K562 (cell line): ENCODE data around the gene PLAC1. TPM values are rescaled to one million over a fixed set of nuclear protein-coding genes. Genes with fewer than 3 reads are reported as not detected.

Source experiments
- ATAC-seq: fragments of 200-7000 bp; cut with Tn5 transposase; 3 replicates; pipeline ENCODE4 v1.9.1; 2020; ENCODE audit warnings: moderate library complexity
- BruUV-seq: library from RNA; stranded (reverse); fragments of 400-500 nt; replicated peaks from 2 replicates; lab custom pipeline; 2021; lab: Mats Ljungman, UMichigan
- CTCF ChIA-PET: fragments of 300-600 bp; formaldehyde crosslinking; extraction: SDS; loops from one replicate; lab custom pipeline; 2021; ENCODE audit warnings: low intra/inter-chr PET ratio; lab: Yijun Ruan, JAX
- POLR2A ChIA-PET: fragments of 300-600, 350-650 bp; sonication (Branson Sonifier 250); formaldehyde crosslinking; extraction: SDS; loops from one replicate; lab custom pipeline; 2021; ENCODE audit warnings: antibody characterized with exemption, inconsistent platforms; lab: Yijun Ruan, JAX
- DNase-seq, 4 experiments: peaks; one replicate each; pipeline versions ENCODE4 v3.0.0 to v3.0.0-alpha.2; 2011 to 2018; ENCODE audit warnings: low spot score in 3 of 4, mixed read lengths in 3 of 4; ENCODE audit errors: extremely low read depth in 1 of 4
- FAIRE-seq: peaks from 2 replicates; lab custom pipeline; 2011; peaks lifted over from hg19 to GRCh38; lab: Jason Lieb, UNC
- H2AFZ ChIP-seq: 2 replicates; pipeline ENCODE4 v1.6.0; 2011; ENCODE audit warnings: low read depth, low read length, control low read depth, inconsistent platforms
- H3K27ac ChIP-seq: fragments of 200-600 bp; 3 replicates; pipeline ENCODE4 v1.8.0; 2011; ENCODE audit warnings: low read depth, mild to moderate bottlenecking, control low read depth, inconsistent platforms, low read length, moderate library complexity, mixed read lengths; ENCODE audit errors: extremely low read depth
- H3K27me3 ChIP-seq, 2 experiments: fragments of 300-600 bp in 1 of 2; 2 replicates in 1 of 2; 3 replicates in 1 of 2; pipeline versions ENCODE4 v1.6.0 to v1.8.0; 2011; ENCODE audit warnings: inconsistent platforms in 2 of 2, low read length in 2 of 2, mild to moderate bottlenecking in 1 of 2, mixed read lengths in 1 of 2, moderate library complexity in 1 of 2; ENCODE audit not compliant: control insufficient read depth in 2 of 2, insufficient read depth in 2 of 2
- H3K36me3 ChIP-seq: fragments of 300-600 bp; 3 replicates; pipeline ENCODE4 v1.8.0; 2011; ENCODE audit warnings: mild to moderate bottlenecking, low read length, inconsistent platforms; ENCODE audit not compliant: control insufficient read depth, insufficient read depth
- H3K4me1 ChIP-seq, 2 experiments: fragments of 200-600 bp in 1 of 2; replicated peaks in 1 of 2; 2 replicates in 1 of 2; 3 replicates in 1 of 2; pipeline versions ENCODE4 v1.5.1 to v1.8.0; 2011; ENCODE audit warnings: inconsistent platforms in 2 of 2, low read length in 2 of 2, mild to moderate bottlenecking in 1 of 2, mixed read lengths in 1 of 2, moderate library complexity in 1 of 2; ENCODE audit not compliant: control insufficient read depth in 2 of 2, insufficient read depth in 2 of 2
- H3K4me2 ChIP-seq: 2 replicates; pipeline ENCODE4 v1.6.1; 2011; ENCODE audit warnings: low read length, control low read depth, inconsistent platforms, mixed read lengths; ENCODE audit not compliant: insufficient read depth
- H3K4me3 ChIP-seq: fragments of 200-600 bp; sonication (generic), shearing (Covaris generic); 2 replicates; pipeline ENCODE4 v1.5.1; 2016; ENCODE audit warnings: control low read depth, inconsistent platforms
- H3K79me2 ChIP-seq: fragments of 200-600 bp; 3 replicates; pipeline ENCODE4 v1.8.0; 2011; ENCODE audit warnings: low read length, inconsistent platforms; ENCODE audit not compliant: control insufficient read depth, insufficient read depth
- H3K9ac ChIP-seq, 2 experiments: 2 replicates each; pipeline versions ENCODE4 v1.6.0 to v1.6.1; 2011; ENCODE audit warnings: low read depth in 2 of 2, low read length in 2 of 2, control low read depth in 1 of 2, inconsistent platforms in 1 of 2, mild to moderate bottlenecking in 1 of 2, mixed read lengths in 1 of 2; ENCODE audit not compliant: insufficient read depth in 1 of 2
- H3K9me1 ChIP-seq: one replicate; pipeline ENCODE4 v1.6.0; 2011; ENCODE audit warnings: inconsistent platforms, mild to moderate bottlenecking, low read length, moderate library complexity; ENCODE audit not compliant: control insufficient read depth, insufficient read depth
- H3K9me3 ChIP-seq: replicated peaks from 2 replicates; pipeline ENCODE4 v1.5.1; 2011; ENCODE audit warnings: low read depth, low read length, inconsistent platforms; ENCODE audit not compliant: control insufficient read depth, insufficient read depth
- H4K20me1 ChIP-seq: replicated peaks from 2 replicates; pipeline ENCODE4 v1.6.1; 2011; ENCODE audit warnings: low read length, inconsistent platforms, mixed read lengths; ENCODE audit not compliant: control insufficient read depth, insufficient read depth
- NCOR1 ChIP-seq: fragments of 450-650 bp; IDR thresholded peaks from 2 replicates; pipeline ENCODE4 v1.6.1; 2016; ENCODE audit warnings: mild to moderate bottlenecking, moderate library complexity
- NR2F6 ChIP-seq: fragments of 450-650 bp; formaldehyde crosslinking; IDR thresholded peaks from 2 replicates; pipeline ENCODE4 v1.4.0; 2020; ENCODE audit warnings: mild to moderate bottlenecking
- POLR2B ChIP-seq: fragments of 450-650 bp; IDR thresholded peaks from 2 replicates; pipeline ENCODE4 v1.6.1; 2018; ENCODE audit warnings: low read depth; ENCODE audit not compliant: partially characterized antibody
- SMARCA4 ChIP-seq: fragments of 450-650 bp; IDR thresholded peaks from 2 replicates; pipeline ENCODE4 v1.6.1; 2016
- TAL1 ChIP-seq: fragments of 450-650 bp; IDR thresholded peaks from 2 replicates; pipeline ENCODE4 v1.6.1; 2016; ENCODE audit warnings: mild to moderate bottlenecking
- ZNF551 ChIP-seq: fragments of 250-450 bp; sonication (Bioruptor Pico); IDR thresholded peaks from 2 replicates; pipeline ENCODE4 v1.5.0; 2021; ENCODE audit warnings: mild to moderate bottlenecking, moderate library complexity
- WGBS: fragments of 100-300 bp; shearing (Covaris generic); methylation state at CpG from one replicate; pipeline ENCODE4 v1.1.6; 2016; ENCODE audit warnings: low coverage, mixed read lengths; ENCODE audit not compliant: insufficient coverage; ENCODE audit errors: missing lambda C conversion rate; 5-methylcytosine and 5-hydroxymethylcytosine counted together
- in situ Hi-C: fragments of 300-500 bp; cut with MboI; formaldehyde crosslinking; loops from 4 replicates; pipeline ENCODE4 v1.15.0; 2018; ENCODE audit warnings: inconsistent platforms, mixed read lengths
- intact Hi-C: fragments of 100-400 bp; cut with micrococcal nuclease; formaldehyde crosslinking; loops from 2 replicates; pipeline ENCODE4 v1.14.2; 2022
- polyA plus RNA-seq, 8 experiments: library from polyadenylated mRNA; depleted of rRNA in 4 of 8; stranded (reverse) in 5 of 8; unstranded in 3 of 8; fragments of >200 nt; fragmentation: Nextera tagmentation in 2 of 8; fragmentation: Illumina TruSeq in 1 of 8; extraction: Ambion mirVana in 2 of 8; extraction: Trizol in 1 of 8; gene quantifications; 2 replicates each; pipeline versions ENCODE4 v1.2.1 to v1.2.3, GENCODE V29; 2011 to 2014; ENCODE audit warnings: inconsistent platforms in 1 of 8, missing spikeins in 1 of 8
- total RNA-seq, 7 experiments: library from RNA; depleted of rRNA in 6 of 7; stranded (reverse); fragments of >200 nt in 6 of 7; fragmentation: Illumina TruSeq in 2 of 7; extraction: Trizol in 2 of 7; gene quantifications; 2 replicates each; pipeline versions ENCODE4 v1.2.1 to v1.2.3, GENCODE V29; 2011 to 2021; ENCODE audit warnings: low replicate concordance in 1 of 7
- TF ChIP-seq, protein P1 (sequence below): fragments of 250-450 bp; sonication (Bioruptor Pico); IDR thresholded peaks from 2 replicates; pipeline ENCODE4 v1.5.0; 2020; ENCODE audit warnings: mild to moderate bottlenecking, borderline replicate concordance

PLAC1 gene
- total and polyA plus RNA-seq, 9 of the 15 experiments (the other 6 are each of a cell fraction or from before 2014, with no cell fraction given) = 0.82 to 9.1 (median 1.7) TPM

GRCh38 chrX:134624046-134624430 is 34.2 kb downstream of the PLAC1 start:
- in situ Hi-C loops = no loop called here

More at GRCh38 chrX:134624046-134624430, 34.2 kb downstream of the PLAC1 start:
- intact Hi-C loops = loop anchor here (5.0 kb wide), 1 partner anchor 102 kb away; no protein-coding TSS in a partner anchor
- TF ChIP-seq, protein P1, sequence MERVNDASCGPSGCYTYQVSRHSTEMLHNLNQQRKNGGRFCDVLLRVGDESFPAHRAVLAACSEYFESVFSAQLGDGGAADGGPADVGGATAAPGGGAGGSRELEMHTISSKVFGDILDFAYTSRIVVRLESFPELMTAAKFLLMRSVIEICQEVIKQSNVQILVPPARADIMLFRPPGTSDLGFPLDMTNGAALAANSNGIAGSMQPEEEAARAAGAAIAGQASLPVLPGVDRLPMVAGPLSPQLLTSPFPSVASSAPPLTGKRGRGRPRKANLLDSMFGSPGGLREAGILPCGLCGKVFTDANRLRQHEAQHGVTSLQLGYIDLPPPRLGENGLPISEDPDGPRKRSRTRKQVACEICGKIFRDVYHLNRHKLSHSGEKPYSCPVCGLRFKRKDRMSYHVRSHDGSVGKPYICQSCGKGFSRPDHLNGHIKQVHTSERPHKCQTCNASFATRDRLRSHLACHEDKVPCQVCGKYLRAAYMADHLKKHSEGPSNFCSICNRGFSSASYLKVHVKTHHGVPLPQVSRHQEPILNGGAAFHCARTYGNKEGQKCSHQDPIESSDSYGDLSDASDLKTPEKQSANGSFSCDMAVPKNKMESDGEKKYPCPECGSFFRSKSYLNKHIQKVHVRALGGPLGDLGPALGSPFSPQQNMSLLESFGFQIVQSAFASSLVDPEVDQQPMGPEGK = no peak
- TF ChIP-seq NR2F6 (CRISPR knock-in tag) (no peak), ZNF551 (CRISPR knock-in tag) (no peak), POLR2B (no peak), TAL1 (no peak), SMARCA4 (no peak), NCOR1 (no peak)
- no peak for DNase-seq
- no TSS peak for BruUV-seq
- H3K4me3 ChIP-seq = no peak overlapping the region
- no peaks in the 10 kb centered on the region; a peak in 1 of 5 replicates for H3K27me3 ChIP-seq
- no peaks in the 10 kb centered on the region for H3K9me1 ChIP-seq
- no peaks in the 10 kb centered on the region for H3K9me3 ChIP-seq
- H3K4me1 ChIP-seq = peaks cover 0 to 23% of the 10 kb centered on the region in 2 experiments; a peak in 4 of 5 replicates
- H2AFZ ChIP-seq = no peak overlapping the region
- ChIA-PET POLR2A (no interaction called here), CTCF (no interaction called here)
- no peaks in the 10 kb centered on the region for H3K79me2 ChIP-seq
- H3K9ac ChIP-seq = no peak overlapping the region
- no peak for ATAC-seq
- WGBS = 33% methylated on average over 3 of the region's 3 CpGs
- no peak overlapping the region for H3K4me2 ChIP-seq
- no peak overlapping the region for H3K27ac ChIP-seq
- H4K20me1 ChIP-seq = no peaks in the 10 kb centered on the region
- FAIRE-seq = no peak
- no peaks in the 10 kb centered on the region for H3K36me3 ChIP-seq
